ENCODE measurements around the gene PHLDB2. TPM values are rescaled to one million over a fixed set of nuclear protein-coding genes. Genes with fewer than 3 reads are reported as not detected.

Gene PHLDB2
- total and polyA plus RNA-seq, 2 of the 4 experiments (the other 2 are of a cell fraction) = 10.6 to 28.7 TPM

- ATAC-seq (ENCODE audit: low read depth) (no peak), DNase-seq (no peak)
- Histone ChIP-seq H3K4me3 (ENCODE audit: insufficient read depth, low read depth, low read length) (no peak overlapping the region), H4K8ac (ENCODE audit: low read depth in 2 of 2, low read length in 2 of 2) (no peak overlapping the region), H3K79me1 (ENCODE audit: low read depth in 1 of 2, low read length in 2 of 2) (no peaks in the 10 kb centered on the region), H3K4me1 (ENCODE audit: control insufficient read depth, insufficient read depth, low read length) (no peaks in the 10 kb centered on the region), H4K91ac (ENCODE audit: insufficient read depth, low read depth, low read length) (no peak overlapping the region), H3K18ac (ENCODE audit: low read depth, low read length) (no peak overlapping the region), H3K27ac (ENCODE audit: insufficient read depth, low read length) (no peak overlapping the region), H2BK15ac (ENCODE audit: low read depth, low read length) (no peak overlapping the region), H3K23ac (ENCODE audit: low read depth, low read length) (no peak overlapping the region), H3K9ac (ENCODE audit: low read depth, low read length) (no peak overlapping the region), H2AK5ac (ENCODE audit: low read depth, low read length) (no peak overlapping the region), H2BK20ac (ENCODE audit: low read depth, low read length) (no peak overlapping the region), H2BK120ac (ENCODE audit: low read depth, low read length) (no peak overlapping the region), H3K4me2 (ENCODE audit: low read depth, low read length) (no peak overlapping the region), H3K36me3 (ENCODE audit: control insufficient read depth, insufficient read depth, low read length) (peaks cover 9% of the 10 kb centered on the region), H3K9me3 (ENCODE audit: control insufficient read depth, insufficient read depth, low read length) (no peaks in the 10 kb centered on the region), H2AFZ (replicated peaks; ENCODE audit: low read length, poor library complexity) (no peak overlapping the region), H4K5ac (ENCODE audit: low read depth, low read length) (no peak overlapping the region), H3K9me1 (ENCODE audit: insufficient read depth, low read length) (peaks cover 2% of the 10 kb centered on the region; the same call in 1 of the 2 replicates), H2BK5ac (ENCODE audit: low read depth, low read length, poor library complexity, severe bottlenecking) (no peak overlapping the region), H4K20me1 (ENCODE audit: insufficient read depth, low read length) (0 out of 2 replicates have a peak, but pooled peaks cover 8% of the 10 kb centered on the region), H2AK9ac (replicated peaks; ENCODE audit: low read depth, low read length, poor library complexity) (no peak overlapping the region), H3K14ac (replicated peaks; ENCODE audit: low read depth, low read length) (no peak overlapping the region), H3K4ac (ENCODE audit: low read depth, low read length) (no peak overlapping the region), H3K56ac (ENCODE audit: extremely low read depth, insufficient read depth, low read length) (no peak overlapping the region), H3K27me3 (ENCODE audit: control insufficient read depth, insufficient read depth, low read length) (no peaks in the 10 kb centered on the region)
- in situ Hi-C loops (cut with MboI; ENCODE audit: low sequenced_read_pairs) = no loop called here
- dilution Hi-C loops (cut with HindIII; ENCODE audit: low sequenced_read_pairs, unreplicated experiment) = no loop called here
- CTCF ChIA-PET = interaction anchor here (0.5 to 2.9 kb wide), 4 partner anchors 11 to 99 kb away, joined by 3 to 14 read pairs (median 4); no protein-coding TSS in a partner anchor
- intact Hi-C loops (cut with micrococcal nuclease) = no loop called here
- TF ChIP-seq POLR2A (IDR thresholded peaks at IDR 0.05; ENCODE audit: low read depth, low read length) = no peak
- TF ChIP-seq RAD21 (IDR thresholded peaks at IDR 0.05; ENCODE audit: low read length) = no peak
- no peak for TF ChIP-seq CEBPB (IDR thresholded peaks at IDR 0.05; ENCODE audit: low read depth, low read length)
- no peak for TF ChIP-seq MAZ (IDR thresholded peaks at IDR 0.05; ENCODE audit: borderline replicate concordance, low read depth, low read length)
- TF ChIP-seq RCOR1 (IDR thresholded peaks at IDR 0.05; ENCODE audit: insufficient replicate concordance, low read length) = no peak
- TF ChIP-seq FOS (IDR thresholded peaks at IDR 0.05; ENCODE audit: low read depth, low read length) = no peak
- TF ChIP-seq RFX5 (IDR thresholded peaks at IDR 0.05; ENCODE audit: low read depth, low read length) = no peak
- no peak for TF ChIP-seq MAFK (IDR thresholded peaks at IDR 0.05; ENCODE audit: low read depth, low read length)
- TF ChIP-seq BHLHE40 (IDR thresholded peaks at IDR 0.05; ENCODE audit: low read depth, low read length) = no peak
- no peak for TF ChIP-seq SMC3 (IDR thresholded peaks at IDR 0.05; ENCODE audit: low read depth, low read length)
- no peak for TF ChIP-seq MXI1 (IDR thresholded peaks at IDR 0.05; ENCODE audit: borderline replicate concordance, low read depth, low read length)
- TF ChIP-seq CTCF (conservative IDR thresholded peaks at IDR 0.05; ENCODE audit: low read depth, low read length) = no peak
- TF ChIP-seq NFE2L2 (IDR thresholded peaks at IDR 0.05; ENCODE audit: low read depth, low read length) = no peak
- no peak for TF ChIP-seq CHD1 (IDR thresholded peaks at IDR 0.05; ENCODE audit: low read depth, low read length)
- no peak for TF ChIP-seq ELK1 (IDR thresholded peaks at IDR 0.05; ENCODE audit: borderline replicate concordance, low read depth, low read length)
- no peak for TF ChIP-seq USF2 (IDR thresholded peaks at IDR 0.05; ENCODE audit: low read depth, low read length)
- no CpG with 5 or more reads among the region's 2 CpGs for WGBS, 2 experiments (ENCODE audit: extremely low coverage in 2 of 2, insufficient read length in 1 of 2)
- no TSS peak for BruUV-seq (replicated peaks)
- POLR2A ChIA-PET (ENCODE audit: unreplicated experiment) = no interaction called here
Observed at GRCh38 chr3:111993038-111993437, 134.0 kb downstream of the PHLDB2 start.

All from IMR-90 (cell line).